K562 (cell line): ENCODE data around the gene CDC20B. TPM values are rescaled to one million over a fixed set of nuclear protein-coding genes. Genes with fewer than 3 reads are reported as not detected.

Source experiments
- ATAC-seq: fragments of 200-7000 bp; cut with Tn5 transposase; 3 replicates; pipeline ENCODE4 v1.9.1; 2020; ENCODE audit warnings: moderate library complexity
- BruUV-seq: library from RNA; stranded (reverse); fragments of 400-500 nt; replicated peaks from 2 replicates; lab custom pipeline; 2021; lab: Mats Ljungman, UMichigan
- CTCF ChIA-PET: fragments of 300-600 bp; formaldehyde crosslinking; extraction: SDS; loops from one replicate; lab custom pipeline; 2021; ENCODE audit warnings: low intra/inter-chr PET ratio; lab: Yijun Ruan, JAX
- POLR2A ChIA-PET: fragments of 300-600, 350-650 bp; sonication (Branson Sonifier 250); formaldehyde crosslinking; extraction: SDS; loops from one replicate; lab custom pipeline; 2021; ENCODE audit warnings: antibody characterized with exemption, inconsistent platforms; lab: Yijun Ruan, JAX
- DNase-seq, 4 experiments: peaks; one replicate each; pipeline versions ENCODE4 v3.0.0 to v3.0.0-alpha.2; 2011 to 2018; ENCODE audit warnings: low spot score in 3 of 4, mixed read lengths in 3 of 4; ENCODE audit errors: extremely low read depth in 1 of 4
- FAIRE-seq: peaks from 2 replicates; lab custom pipeline; 2011; peaks lifted over from hg19 to GRCh38; lab: Jason Lieb, UNC
- H2AFZ ChIP-seq: 2 replicates; pipeline ENCODE4 v1.6.0; 2011; ENCODE audit warnings: low read depth, low read length, control low read depth, inconsistent platforms
- H3K27ac ChIP-seq: fragments of 200-600 bp; 3 replicates; pipeline ENCODE4 v1.8.0; 2011; ENCODE audit warnings: low read depth, mild to moderate bottlenecking, control low read depth, inconsistent platforms, low read length, moderate library complexity, mixed read lengths; ENCODE audit errors: extremely low read depth
- H3K27me3 ChIP-seq, 2 experiments: fragments of 300-600 bp in 1 of 2; 2 replicates in 1 of 2; 3 replicates in 1 of 2; pipeline versions ENCODE4 v1.6.0 to v1.8.0; 2011; ENCODE audit warnings: inconsistent platforms in 2 of 2, low read length in 2 of 2, mild to moderate bottlenecking in 1 of 2, mixed read lengths in 1 of 2, moderate library complexity in 1 of 2; ENCODE audit not compliant: control insufficient read depth in 2 of 2, insufficient read depth in 2 of 2
- H3K36me3 ChIP-seq: fragments of 300-600 bp; 3 replicates; pipeline ENCODE4 v1.8.0; 2011; ENCODE audit warnings: mild to moderate bottlenecking, low read length, inconsistent platforms; ENCODE audit not compliant: control insufficient read depth, insufficient read depth
- H3K4me1 ChIP-seq, 2 experiments: fragments of 200-600 bp in 1 of 2; replicated peaks in 1 of 2; 2 replicates in 1 of 2; 3 replicates in 1 of 2; pipeline versions ENCODE4 v1.5.1 to v1.8.0; 2011; ENCODE audit warnings: inconsistent platforms in 2 of 2, low read length in 2 of 2, mild to moderate bottlenecking in 1 of 2, mixed read lengths in 1 of 2, moderate library complexity in 1 of 2; ENCODE audit not compliant: control insufficient read depth in 2 of 2, insufficient read depth in 2 of 2
- H3K4me2 ChIP-seq: 2 replicates; pipeline ENCODE4 v1.6.1; 2011; ENCODE audit warnings: low read length, control low read depth, inconsistent platforms, mixed read lengths; ENCODE audit not compliant: insufficient read depth
- H3K4me3 ChIP-seq: fragments of 200-600 bp; sonication (generic), shearing (Covaris generic); 2 replicates; pipeline ENCODE4 v1.5.1; 2016; ENCODE audit warnings: control low read depth, inconsistent platforms
- H3K79me2 ChIP-seq: fragments of 200-600 bp; 3 replicates; pipeline ENCODE4 v1.8.0; 2011; ENCODE audit warnings: low read length, inconsistent platforms; ENCODE audit not compliant: control insufficient read depth, insufficient read depth
- H3K9ac ChIP-seq, 2 experiments: 2 replicates each; pipeline versions ENCODE4 v1.6.0 to v1.6.1; 2011; ENCODE audit warnings: low read depth in 2 of 2, low read length in 2 of 2, control low read depth in 1 of 2, inconsistent platforms in 1 of 2, mild to moderate bottlenecking in 1 of 2, mixed read lengths in 1 of 2; ENCODE audit not compliant: insufficient read depth in 1 of 2
- H3K9me1 ChIP-seq: one replicate; pipeline ENCODE4 v1.6.0; 2011; ENCODE audit warnings: inconsistent platforms, mild to moderate bottlenecking, low read length, moderate library complexity; ENCODE audit not compliant: control insufficient read depth, insufficient read depth
- H3K9me3 ChIP-seq: replicated peaks from 2 replicates; pipeline ENCODE4 v1.5.1; 2011; ENCODE audit warnings: low read depth, low read length, inconsistent platforms; ENCODE audit not compliant: control insufficient read depth, insufficient read depth
- H4K20me1 ChIP-seq: replicated peaks from 2 replicates; pipeline ENCODE4 v1.6.1; 2011; ENCODE audit warnings: low read length, inconsistent platforms, mixed read lengths; ENCODE audit not compliant: control insufficient read depth, insufficient read depth
- CREM ChIP-seq: IDR thresholded peaks from 2 replicates; pipeline ENCODE4 v1.6.1; 2014; ENCODE audit warnings: antibody characterized with exemption, low read depth
- DEAF1 ChIP-seq: fragments of 450-650 bp; formaldehyde crosslinking; IDR thresholded peaks from 2 replicates; pipeline ENCODE4 v1.4.0; 2020; ENCODE audit warnings: mild to moderate bottlenecking, moderate library complexity
- HMBOX1 ChIP-seq: sonication (generic); IDR thresholded peaks from 2 replicates; pipeline ENCODE4 v1.6.1; 2016
- MIER1 ChIP-seq: fragments of 450-650 bp; IDR thresholded peaks from 2 replicates; pipeline ENCODE4 v1.6.1; 2016; ENCODE audit warnings: antibody characterized with exemption, mild to moderate bottlenecking, low read depth
- NFE2L1 ChIP-seq: fragments of 450-650 bp; IDR thresholded peaks from 2 replicates; pipeline ENCODE4 v1.6.1; 2016; ENCODE audit warnings: missing genetic modification characterization, low read depth, mild to moderate bottlenecking, missing compliant biosample characterization, moderate library complexity, borderline replicate concordance
- PHF21A ChIP-seq: fragments of 450-650 bp; IDR thresholded peaks from 2 replicates; pipeline ENCODE4 v1.6.1; 2017; ENCODE audit warnings: low read depth, borderline replicate concordance
- RAD21 ChIP-seq, 2 experiments: fragments of 250-450 bp in 1 of 2; fragments of 450-650 bp in 1 of 2; sonication (Bioruptor Pico) in 1 of 2; formaldehyde crosslinking in 1 of 2; IDR thresholded peaks in 1 of 2; conservative IDR thresholded peaks in 1 of 2; 2 replicates each; pipeline versions ENCODE4 v1.4.0 to v1.8.0; 2020 to 2022; ENCODE audit warnings: mild to moderate bottlenecking in 2 of 2, moderate library complexity in 1 of 2
- RB1 ChIP-seq: fragments of 450-650 bp; IDR thresholded peaks from 2 replicates; pipeline ENCODE4 v1.6.1; 2017; ENCODE audit warnings: low read depth, mild to moderate bottlenecking
- STAG1 ChIP-seq: sonication (generic); formaldehyde crosslinking; IDR thresholded peaks from 2 replicates; pipeline ENCODE4 v1.5.0; 2020; ENCODE audit warnings: missing genetic modification reagents, borderline replicate concordance
- ZNF609 ChIP-seq: sonication (generic); formaldehyde crosslinking; IDR thresholded peaks from 2 replicates; pipeline ENCODE4 v1.8.1; 2023; ENCODE audit warnings: missing genetic modification reagents, mild to moderate bottlenecking, borderline replicate concordance
- WGBS: fragments of 100-300 bp; shearing (Covaris generic); methylation state at CpG from one replicate; pipeline ENCODE4 v1.1.6; 2016; ENCODE audit warnings: low coverage, mixed read lengths; ENCODE audit not compliant: insufficient coverage; ENCODE audit errors: missing lambda C conversion rate; 5-methylcytosine and 5-hydroxymethylcytosine counted together
- in situ Hi-C: fragments of 300-500 bp; cut with MboI; formaldehyde crosslinking; loops from 4 replicates; pipeline ENCODE4 v1.15.0; 2018; ENCODE audit warnings: inconsistent platforms, mixed read lengths
- intact Hi-C: fragments of 100-400 bp; cut with micrococcal nuclease; formaldehyde crosslinking; loops from 2 replicates; pipeline ENCODE4 v1.14.2; 2022
- polyA plus RNA-seq, 8 experiments: library from polyadenylated mRNA; depleted of rRNA in 4 of 8; stranded (reverse) in 5 of 8; unstranded in 3 of 8; fragments of >200 nt; fragmentation: Nextera tagmentation in 2 of 8; fragmentation: Illumina TruSeq in 1 of 8; extraction: Ambion mirVana in 2 of 8; extraction: Trizol in 1 of 8; gene quantifications; 2 replicates each; pipeline versions ENCODE4 v1.2.1 to v1.2.3, GENCODE V29; 2011 to 2014; ENCODE audit warnings: inconsistent platforms in 1 of 8, missing spikeins in 1 of 8
- total RNA-seq, 7 experiments: library from RNA; depleted of rRNA in 6 of 7; stranded (reverse); fragments of >200 nt in 6 of 7; fragmentation: Illumina TruSeq in 2 of 7; extraction: Trizol in 2 of 7; gene quantifications; 2 replicates each; pipeline versions ENCODE4 v1.2.1 to v1.2.3, GENCODE V29; 2011 to 2021; ENCODE audit warnings: low replicate concordance in 1 of 7

The CDC20B gene
- total and polyA plus RNA-seq, 9 of the 15 experiments (the other 6 are each of a cell fraction or from before 2014, with no cell fraction given), result 0.04 TPM; not detected in 8

GRCh38 chr5:55172051-55172899, 702 bp downstream of the CDC20B start:
- intact Hi-C loops, result loop anchor here (2.0 to 10.0 kb wide), 5 partner anchors 55 to 1033 kb away; partner anchors contain the start of genes DHX29, MCIDAS and MTREX
- BruUV-seq, result no TSS peak
- Histone ChIP-seq H3K9me1 (no peaks in the 10 kb centered on the region), H3K79me2 (no peaks in the 10 kb centered on the region), H4K20me1 (no peaks in the 10 kb centered on the region), H3K4me1 (peaks cover 11 to 22% of the 10 kb centered on the region in 2 experiments), H3K4me2 (peak overlapping the region; percentile 84), H3K27me3 (peaks cover 0 to 2% of the 10 kb centered on the region in 2 experiments; a peak in 3 of 5 replicates), H3K4me3 (peak overlapping the region; percentile 46), H3K27ac (no peak overlapping the region), H2AFZ (0 out of 2 replicates have a peak overlapping the region, but pooled peaks have one; percentile 69), H3K9ac (peak overlapping the region in 1 of 2 experiments; percentile 89; a peak in 2 of 4 replicates), H3K9me3 (no peaks in the 10 kb centered on the region), H3K36me3 (no peaks in the 10 kb centered on the region)
- in situ Hi-C loops, result loop anchor here (10.0 kb wide), 1 partner anchor 523 kb away; no protein-coding TSS in a partner anchor
- CTCF ChIA-PET, result interaction anchor here (0.6 to 2.0 kb wide), 5 partner anchors 152 to 1694 kb away, joined by 3 to 11 read pairs (median 4); no protein-coding TSS in a partner anchor
- peak; percentile 96 for FAIRE-seq
- ATAC-seq, result peak; percentile 74
- POLR2A ChIA-PET, result interaction anchor here (0.7 to 1.3 kb wide), 3 partner anchors 11 to 520 kb away, joined by 3 to 5 read pairs (median 3); no protein-coding TSS in a partner anchor
- peak; percentile 73 to 86 (median 76) for DNase-seq
- 4% methylated on average over 15 of the region's 15 CpGs for WGBS
- TF ChIP-seq HMBOX1 (0 out of 2 replicates have a peak, but pooled peaks have one; percentile 17), ZNF609 (CRISPR knock-in tag) (no peak), RAD21 (CRISPR knock-in tag; conservative IDR thresholded peaks at IDR 0.05 in 1 of 2, IDR thresholded peaks at IDR 0.05 in 1 of 2) (peak; percentile 93 to 94), CREM (peak; percentile 16; the same call in 1 of the 2 replicates), STAG1 (CRISPR knock-in tag) (peak; percentile 29; the same call in 1 of the 2 replicates), NFE2L1 (tag) (no peak), MIER1 (no peak), RB1 (peak; percentile 59; the same call in 1 of the 2 replicates), DEAF1 (CRISPR knock-in tag) (peak; percentile 93), PHF21A (no peak)
